ENCODE results near the gene ZNRD2. TPM values are rescaled to one million over a fixed set of nuclear protein-coding genes. Genes with fewer than 3 reads are reported as not detected.
"Not testable (repeated sequence)": the region's sequence is repeated elsewhere in the genome, so short reads cannot be mapped to it uniquely, and the experiment has no call there.

Gene ZNRD2
- total RNA-seq, 1 experiment from 2014 or later, result 66.8 TPM

- CTCF ChIA-PET; H3K4me2 ChIP-seq (ENCODE audit: low read length); H3K27ac ChIP-seq (ENCODE audit: low read depth, low read length); H3K27me3 ChIP-seq (ENCODE audit: insufficient read depth, low read length); H3K9me2 ChIP-seq (ENCODE audit: insufficient read depth); ATAC-seq; BruUV-seq (replicated peaks); H2AFZ ChIP-seq (ENCODE audit: low read depth, low read length, poor library complexity, severe bottlenecking); H3K4me3 ChIP-seq (replicated peaks in 1 of 2; ENCODE audit: low read depth in 1 of 2, low read length in 2 of 2); H3K9me3 ChIP-seq (ENCODE audit: control insufficient read depth in 1 of 2, insufficient read depth in 1 of 2, low read depth in 1 of 2, low read length in 2 of 2); RAD21 ChIA-PET (ENCODE audit: low non-redundant PET in 1 of 2, low total read pairs in 2 of 2, uncharacterized antibody in 2 of 2, unreplicated experiment in 2 of 2); H4K20me1 ChIP-seq (ENCODE audit: insufficient read depth); intact Hi-C loops (cut with micrococcal nuclease); H3K9ac ChIP-seq (ENCODE audit: low read length); DNase-seq (ENCODE audit: low read depth, low spot score): not testable (repeated sequence)
- Histone ChIP-seq H3K4me1 (ENCODE audit: control insufficient read depth in 1 of 2, insufficient read depth in 2 of 2, low read length in 2 of 2) (peaks cover 9 to 19% of the 10 kb centered on the region in 2 experiments; a peak in 3 of 4 replicates), H3K79me2 (ENCODE audit: insufficient read depth, low read length) (peaks cover 19% of the 10 kb centered on the region), H3K36me3 (ENCODE audit: control insufficient read depth in 1 of 2, insufficient read depth in 2 of 2, low read length in 2 of 2) (peaks cover 5 to 12% of the 10 kb centered on the region in 2 experiments; a peak in 2 of 4 replicates)
- POLR2A ChIA-PET, result interaction anchor here (1.7 kb wide), 1 partner anchor 13 kb away, joined by 4 read pairs; no protein-coding TSS in a partner anchor
Measured at GRCh38 chr11:65521777-65522521, 48.3 kb upstream of the ZNRD2 start.

GRCh38 chr11:65522718-65523630 is 47.3 kb upstream of the ZNRD2 start:
- DNase-seq (ENCODE audit: low read depth, low spot score); H3K4me3 ChIP-seq (replicated peaks in 1 of 2; ENCODE audit: low read depth in 1 of 2, low read length in 2 of 2); BruUV-seq (replicated peaks); CTCF ChIA-PET; ATAC-seq; RAD21 ChIA-PET (ENCODE audit: low non-redundant PET in 1 of 2, low total read pairs in 2 of 2, uncharacterized antibody in 2 of 2, unreplicated experiment in 2 of 2); H3K27ac ChIP-seq (ENCODE audit: low read depth, low read length); H3K27me3 ChIP-seq (ENCODE audit: insufficient read depth, low read length); H3K9ac ChIP-seq (ENCODE audit: low read length); H3K4me2 ChIP-seq (ENCODE audit: low read length); H3K9me2 ChIP-seq (ENCODE audit: insufficient read depth); intact Hi-C loops (cut with micrococcal nuclease); H4K20me1 ChIP-seq (ENCODE audit: insufficient read depth); H2AFZ ChIP-seq (ENCODE audit: low read depth, low read length, poor library complexity, severe bottlenecking); H3K9me3 ChIP-seq (ENCODE audit: control insufficient read depth in 1 of 2, insufficient read depth in 1 of 2, low read depth in 1 of 2, low read length in 2 of 2): not testable (repeated sequence)
- POLR2A ChIA-PET, result interaction anchor here (1.1 kb wide), 1 partner anchor 24 kb away, joined by 3 read pairs; the partner anchor contains the start of gene MALAT1
- peaks cover 7 to 17% of the 10 kb centered on the region in 2 experiments; a peak in 3 of 4 replicates for H3K4me1 ChIP-seq (ENCODE audit: control insufficient read depth in 1 of 2, insufficient read depth in 2 of 2, low read length in 2 of 2)
- peaks cover 20% of the 10 kb centered on the region for H3K79me2 ChIP-seq (ENCODE audit: insufficient read depth, low read length)
- peaks cover 7 to 16% of the 10 kb centered on the region in 2 experiments; a peak in 2 of 4 replicates for H3K36me3 ChIP-seq (ENCODE audit: control insufficient read depth in 1 of 2, insufficient read depth in 2 of 2, low read length in 2 of 2)

- CTCF ChIA-PET; H4K20me1 ChIP-seq (ENCODE audit: insufficient read depth); H2AFZ ChIP-seq (ENCODE audit: low read depth, low read length, poor library complexity, severe bottlenecking); BruUV-seq (replicated peaks); DNase-seq (ENCODE audit: low read depth, low spot score); RAD21 ChIA-PET (ENCODE audit: low non-redundant PET in 1 of 2, low total read pairs in 2 of 2, uncharacterized antibody in 2 of 2, unreplicated experiment in 2 of 2); intact Hi-C loops (cut with micrococcal nuclease); H3K27ac ChIP-seq (ENCODE audit: low read depth, low read length); H3K27me3 ChIP-seq (ENCODE audit: insufficient read depth, low read length); H3K4me3 ChIP-seq (replicated peaks in 1 of 2; ENCODE audit: low read depth in 1 of 2, low read length in 2 of 2); H3K9me2 ChIP-seq (ENCODE audit: insufficient read depth); H3K9me3 ChIP-seq (ENCODE audit: control insufficient read depth in 1 of 2, insufficient read depth in 1 of 2, low read depth in 1 of 2, low read length in 2 of 2); ATAC-seq; H3K4me2 ChIP-seq (ENCODE audit: low read length); H3K9ac ChIP-seq (ENCODE audit: low read length): not testable (repeated sequence)
- POLR2A ChIA-PET, result interaction anchor here (1.1 to 2.6 kb wide), 2 partner anchors 16 to 24 kb away, joined by 3 to 11 read pairs; partner anchors contain the start of gene MALAT1
- peaks cover 20% of the 10 kb centered on the region for H3K79me2 ChIP-seq (ENCODE audit: insufficient read depth, low read length)
- H3K36me3 ChIP-seq (ENCODE audit: control insufficient read depth in 1 of 2, insufficient read depth in 2 of 2, low read length in 2 of 2), result peaks cover 7 to 16% of the 10 kb centered on the region in 2 experiments; a peak in 2 of 4 replicates
- H3K4me1 ChIP-seq (ENCODE audit: control insufficient read depth in 1 of 2, insufficient read depth in 2 of 2, low read length in 2 of 2), result peaks cover 7 to 17% of the 10 kb centered on the region in 2 experiments; a peak in 3 of 4 replicates
Measured at GRCh38 chr11:65523631-65523968, 46.7 kb upstream of the ZNRD2 start.
